Right renal pelvis (tissue), 4 donors: ENCODE measurements around the gene CTSD. TPM values are rescaled to one million over a fixed set of nuclear protein-coding genes. Genes with fewer than 3 reads are reported as not detected.
"Not testable (repeated sequence)": the region's sequence is repeated elsewhere in the genome, so short reads cannot be mapped to it uniquely, and the experiment has no call there.

Experiments
- DNase-seq, 4 donors: peaks; one replicate each; pipeline ENCODE4 v3.0.0-alpha.2; 2013; ENCODE audit warnings: low read depth in 4 of 4, low spot score in 3 of 4, missing footprints in 1 of 4
- polyA plus RNA-seq, 4 donors: library from polyadenylated mRNA; unstranded; fragments of 120-200 nt; gene quantifications; one replicate each; pipeline ENCODE4 v1.2.1, GENCODE V29; 2013; ENCODE audit not compliant: insufficient read length in 4 of 4

CTSD gene
- 100 to 1,000 TPM; 226 to 306 (median 234) TPM for polyA plus RNA-seq

DNA sequence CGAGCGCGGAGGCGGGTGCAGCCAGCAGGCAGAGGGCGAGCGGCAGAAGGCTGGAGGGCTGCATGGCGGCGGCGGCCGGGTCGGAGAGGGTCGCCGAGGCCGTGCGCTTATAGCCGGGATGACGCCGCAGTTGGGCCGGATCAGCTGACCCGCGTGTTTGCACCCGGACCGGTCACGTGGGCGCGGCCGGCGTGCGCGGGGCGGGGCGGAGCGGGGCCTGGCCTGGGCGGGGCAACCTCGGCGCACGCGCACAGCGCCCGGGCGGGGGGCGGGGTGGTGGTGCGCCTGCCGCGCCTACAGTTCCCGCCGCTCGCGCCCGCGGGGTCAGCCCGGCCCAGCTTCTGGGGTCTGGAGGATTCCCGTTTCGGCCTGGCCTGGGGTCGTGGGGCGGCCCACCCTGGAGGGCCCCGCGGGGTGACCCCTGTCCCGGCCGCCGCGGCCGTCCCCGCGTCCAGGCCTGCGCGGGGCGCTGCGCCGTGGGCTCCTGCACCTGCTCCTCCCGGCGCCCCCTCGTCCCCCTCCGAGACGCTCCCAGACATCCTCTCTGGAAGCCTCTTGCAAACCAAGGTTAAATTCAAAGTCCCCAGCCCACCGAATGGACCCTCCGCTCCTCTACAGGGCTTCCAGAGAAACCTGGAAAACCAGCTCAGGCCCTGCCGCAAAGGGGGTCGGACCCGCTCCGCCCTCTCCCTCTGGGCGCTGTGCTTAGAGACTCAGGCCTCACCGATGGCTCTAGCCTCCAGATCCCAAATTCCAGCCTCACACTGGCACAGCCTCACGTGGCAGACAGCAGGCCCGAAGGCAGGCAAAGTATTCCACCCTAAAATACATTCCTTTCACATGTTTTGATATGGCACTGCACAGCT, at the start of gene CTSD:
CTSD (minus strand) TSS at position 132 of the 866 bp plus-strand sequence; CDS start at position 64, 68 bp downstream.
- peak; percentile 52 to 77 (median 58) for DNase-seq

DNA sequence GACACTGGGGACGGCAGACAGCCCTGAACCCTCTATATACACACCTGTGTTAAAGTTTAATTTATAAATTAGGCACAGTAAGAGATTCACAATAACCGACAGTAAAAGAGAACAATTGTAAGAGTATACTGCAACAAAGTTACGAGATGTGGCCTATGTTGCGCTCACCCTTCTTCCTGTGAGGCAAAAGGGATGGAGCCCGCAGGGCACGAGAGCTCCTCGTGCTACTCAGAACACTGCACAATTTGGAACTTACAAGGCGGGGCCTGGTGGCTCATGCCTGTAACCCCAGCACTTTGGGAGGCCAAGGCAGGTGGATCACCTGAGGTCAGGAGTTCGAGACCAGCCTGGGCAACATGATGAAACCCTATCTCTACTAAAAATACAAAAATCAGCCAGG, 49.6 kb upstream of the CTSD start:
- not testable (repeated sequence) for DNase-seq

DNA sequence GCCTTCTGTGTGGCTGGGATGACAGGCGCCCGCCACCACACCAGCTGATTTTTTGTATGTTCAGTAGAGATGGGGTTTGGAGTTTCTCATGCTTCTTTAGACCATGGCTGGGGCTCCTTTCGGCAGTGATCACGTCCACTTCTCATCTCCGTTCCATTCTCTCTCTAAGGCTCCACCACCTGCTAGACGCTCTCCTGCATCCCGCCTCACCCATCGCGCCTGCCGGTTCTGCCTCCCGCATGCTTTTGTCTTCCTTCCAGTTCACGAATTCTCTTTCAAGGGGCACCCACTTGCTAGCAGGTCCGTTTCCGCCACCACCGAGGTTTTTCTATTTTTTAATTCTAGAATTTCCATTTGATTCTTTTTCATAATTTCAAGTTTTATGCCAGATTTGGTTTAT, 49.1 kb upstream of the CTSD start:
- DNase-seq: no peak

DNA sequence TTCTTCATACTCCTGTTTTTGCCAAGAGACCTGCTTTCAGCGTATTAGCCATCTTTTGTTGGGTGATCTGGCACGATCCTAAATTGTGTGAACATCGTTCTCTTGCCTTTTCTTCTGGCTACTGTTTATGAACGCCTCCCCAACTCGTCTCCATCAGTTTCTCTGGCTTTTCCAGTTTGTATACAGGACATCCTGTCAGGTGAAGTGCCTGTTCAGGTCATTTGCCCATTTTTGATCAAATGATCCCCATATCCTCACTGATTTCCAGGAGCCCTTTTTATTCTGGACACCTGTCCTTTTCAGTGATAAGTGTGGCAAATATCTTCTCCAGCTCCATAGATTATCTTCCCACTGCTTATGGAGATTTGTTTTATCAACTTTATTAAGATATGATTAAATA, 48.5 kb upstream of the CTSD start:
- DNase-seq: no peak

DNA sequence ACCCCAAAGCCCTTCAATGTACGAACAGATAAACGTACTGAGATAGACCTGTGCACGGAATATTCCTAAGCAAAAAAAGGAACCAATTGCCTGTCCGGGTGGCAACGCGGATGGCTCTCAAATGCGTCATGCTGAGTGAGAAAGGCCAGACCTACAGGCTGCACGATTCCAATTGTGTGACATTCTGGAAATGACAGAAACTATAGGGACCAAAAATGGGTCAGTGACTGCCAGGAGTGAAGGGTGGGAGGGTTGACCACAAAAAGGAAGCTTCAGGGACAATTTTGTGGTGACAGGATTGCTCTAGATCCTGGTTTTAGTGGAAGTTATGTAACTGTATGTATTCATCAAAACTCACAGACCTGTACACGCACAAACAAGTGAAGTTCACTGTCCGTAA, 47.0 kb upstream of the CTSD start:
- no peak for DNase-seq

DNA sequence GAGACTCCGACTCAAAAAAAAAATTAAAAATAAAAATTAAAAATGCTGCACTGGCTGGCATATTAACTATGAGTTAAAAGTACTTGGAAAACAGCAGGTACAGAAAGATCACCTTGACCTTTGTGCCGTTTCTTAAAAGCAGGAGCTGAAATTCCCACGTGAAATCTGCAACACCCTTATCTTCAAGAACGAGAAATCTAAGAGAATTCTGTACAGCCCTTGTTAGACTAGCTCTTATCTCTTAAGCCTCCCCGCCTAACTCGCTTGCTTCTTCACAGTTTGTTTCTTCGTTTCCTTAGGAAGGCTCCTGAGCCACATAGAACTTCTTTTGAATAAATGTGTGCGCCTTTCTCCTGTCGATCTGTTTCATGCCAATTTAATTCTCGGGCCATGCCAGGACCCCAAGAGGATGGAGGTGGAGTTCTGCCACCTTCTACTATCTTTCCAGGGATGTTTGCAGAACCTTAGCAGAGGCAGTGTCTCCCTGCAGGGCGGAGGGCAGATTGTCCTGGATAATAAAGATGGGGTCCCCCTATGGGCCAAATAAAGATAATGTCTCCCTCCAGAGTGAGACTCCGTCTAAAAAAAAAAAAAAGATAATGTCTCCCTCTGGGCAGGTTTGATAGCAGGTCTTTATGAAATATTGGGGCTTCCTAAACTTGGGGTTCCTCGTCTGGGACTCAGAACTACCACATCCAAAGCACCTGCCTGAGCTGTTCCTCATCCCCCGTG, 43.7 kb upstream of the CTSD start:
- DNase-seq: no peak

DNA sequence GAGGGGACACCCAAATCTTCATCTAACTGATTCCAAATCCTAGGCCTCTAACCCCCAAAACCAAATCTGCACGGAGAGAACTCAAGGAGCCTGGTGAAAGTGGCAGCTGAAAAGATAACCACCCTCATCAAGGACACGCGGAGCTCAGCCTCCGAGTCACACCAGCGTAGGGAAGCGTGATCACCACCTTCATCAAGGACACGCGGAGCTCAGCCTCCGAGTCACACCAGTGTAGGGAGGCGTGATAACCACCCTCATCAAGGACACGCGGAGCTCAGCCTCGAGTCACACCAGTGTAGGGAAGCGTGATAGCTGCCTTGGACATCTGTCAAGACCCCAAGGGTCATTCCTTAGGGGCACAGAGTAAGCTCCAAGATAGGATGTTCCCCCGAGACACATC, 41.8 kb upstream of the CTSD start:
- no peak for DNase-seq

DNA sequence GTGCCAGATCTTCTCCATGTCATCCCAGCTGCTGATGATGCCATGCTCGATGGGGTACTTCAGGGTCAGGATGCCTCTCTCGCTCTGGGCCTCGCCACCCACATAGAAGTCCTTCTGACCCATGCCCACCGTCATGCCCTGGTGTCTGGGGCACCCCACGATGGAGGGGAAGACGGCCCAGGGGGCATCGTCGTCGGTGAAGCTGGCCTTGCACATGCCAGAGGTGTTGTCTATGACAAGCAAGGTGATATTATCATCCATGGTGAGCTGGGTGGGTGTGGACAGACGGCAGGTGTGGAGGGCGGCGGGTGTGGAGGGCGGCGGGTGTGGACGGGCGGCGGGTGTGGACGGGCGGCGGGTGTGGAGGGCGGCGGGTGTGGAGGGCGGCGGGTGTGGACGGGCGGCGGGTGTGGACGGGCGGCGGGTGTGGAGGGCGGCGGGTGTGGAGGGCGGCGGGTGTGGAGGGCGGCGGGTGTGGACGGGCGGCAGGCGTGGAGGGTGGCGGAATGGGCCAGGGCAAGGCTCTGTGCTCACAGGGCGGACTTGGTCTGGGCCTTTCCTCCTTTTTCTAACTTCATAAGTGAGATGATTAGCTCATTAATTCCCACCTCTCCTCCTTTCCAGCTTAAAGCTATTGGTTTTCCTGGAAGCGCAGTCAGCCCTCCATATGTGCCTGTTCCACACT, 40.2 kb upstream of the CTSD start:
- DNase-seq: not testable (repeated sequence)

DNA sequence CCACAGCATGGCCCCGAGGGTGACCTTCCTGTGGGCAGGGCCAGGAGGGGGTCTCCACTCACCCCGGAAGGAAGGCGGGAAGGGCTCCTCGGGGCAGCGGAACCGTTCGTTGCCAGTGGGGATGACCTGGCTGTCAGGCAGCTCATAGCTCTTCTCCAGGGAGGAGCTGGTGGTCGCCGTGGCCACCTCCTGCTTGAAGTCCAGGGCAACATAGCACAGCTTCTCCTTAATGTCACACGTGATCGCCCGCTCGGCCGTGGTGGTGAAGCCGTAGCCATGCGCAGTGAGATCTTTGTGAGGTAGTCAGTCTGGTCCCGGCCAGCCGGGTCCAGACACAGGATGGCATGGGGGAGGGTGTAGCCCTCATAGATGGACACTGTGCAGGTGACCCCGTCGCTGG, 39.5 kb upstream of the CTSD start:
- no peak for DNase-seq

DNA sequence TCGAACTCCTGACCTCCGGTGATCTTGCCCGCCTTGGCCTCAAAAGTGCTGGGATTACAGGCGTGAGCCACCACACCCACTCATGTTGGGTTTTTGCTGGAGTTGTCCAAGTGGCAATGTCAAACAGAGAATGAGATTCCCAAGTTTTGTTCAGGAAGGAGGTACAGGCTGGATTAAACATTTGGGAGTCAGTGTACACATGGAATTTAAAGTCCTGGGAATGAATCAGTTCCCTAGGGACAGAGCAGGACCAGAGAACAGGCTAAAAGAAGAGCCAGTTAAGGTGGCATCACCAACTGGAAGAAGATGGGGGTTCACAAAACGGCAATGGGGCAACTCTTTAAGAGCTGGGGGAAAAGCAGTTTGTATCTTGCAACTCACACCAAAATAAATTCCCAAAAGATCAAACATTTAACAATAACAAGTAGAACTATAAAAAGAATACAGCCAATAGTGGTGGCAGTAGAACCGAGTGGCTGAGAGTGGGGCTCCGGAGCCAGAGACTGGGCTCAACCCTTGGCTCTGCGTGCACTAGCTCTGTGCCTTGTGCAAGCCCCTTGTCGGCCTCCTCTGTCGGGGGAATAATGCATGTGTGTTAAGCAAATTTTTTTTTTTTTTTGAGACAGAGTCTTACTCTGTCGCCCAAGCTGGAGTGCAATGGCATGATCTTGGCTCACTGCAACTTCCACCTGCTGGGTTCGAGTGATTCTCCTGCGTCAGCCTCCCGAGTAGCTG, 33.8 kb upstream of the CTSD start:
- no peak for DNase-seq

DNA sequence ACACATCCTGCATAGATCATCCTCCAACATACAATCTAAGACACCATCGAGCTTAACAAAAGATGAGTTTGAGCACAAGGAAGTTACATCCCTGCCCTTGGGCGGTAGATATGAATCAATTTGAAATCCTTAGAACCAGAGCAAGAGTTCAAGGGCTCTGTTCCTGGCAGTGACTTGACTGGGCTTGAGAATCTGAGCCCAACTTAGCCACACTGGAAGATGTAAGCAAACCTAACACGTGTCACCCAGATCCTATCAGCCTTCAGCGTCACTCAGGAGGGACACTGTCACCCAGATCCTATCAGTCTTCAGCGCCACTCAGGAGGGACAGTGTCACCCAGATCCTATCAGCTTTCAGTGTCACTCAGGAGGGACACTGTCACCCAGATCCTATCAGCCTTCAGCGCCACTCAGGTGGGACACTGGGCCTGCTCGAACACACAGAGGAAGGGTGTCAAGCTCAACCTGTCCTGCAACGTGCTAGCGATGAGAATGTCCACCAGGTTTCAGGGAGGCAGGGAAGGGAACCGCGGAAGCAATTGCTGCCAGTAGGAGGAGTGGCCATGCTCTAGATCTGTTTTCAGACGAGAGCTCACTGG, 32.8 kb upstream of the CTSD start:
- DNase-seq: no peak

DNA sequence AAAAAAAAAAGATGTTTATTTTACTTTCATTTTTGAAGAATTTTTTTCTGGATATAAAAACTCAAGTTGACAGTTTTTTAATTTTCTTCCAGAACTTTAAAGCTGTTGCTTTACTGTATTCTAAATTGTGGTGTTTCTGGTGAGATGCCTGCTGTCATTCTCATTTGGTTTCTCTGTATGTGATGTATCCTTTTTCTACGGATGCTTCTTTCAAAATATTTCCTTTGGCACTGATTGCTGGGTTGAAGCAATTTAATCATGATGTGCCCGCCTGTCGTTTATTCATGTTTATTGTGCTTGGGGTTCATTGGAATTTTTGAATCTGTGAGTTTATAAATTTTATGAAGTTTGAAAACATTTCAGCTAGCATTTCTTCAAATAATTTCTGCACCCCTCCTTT, 29.4 kb upstream of the CTSD start:
- no peak for DNase-seq

DNA sequence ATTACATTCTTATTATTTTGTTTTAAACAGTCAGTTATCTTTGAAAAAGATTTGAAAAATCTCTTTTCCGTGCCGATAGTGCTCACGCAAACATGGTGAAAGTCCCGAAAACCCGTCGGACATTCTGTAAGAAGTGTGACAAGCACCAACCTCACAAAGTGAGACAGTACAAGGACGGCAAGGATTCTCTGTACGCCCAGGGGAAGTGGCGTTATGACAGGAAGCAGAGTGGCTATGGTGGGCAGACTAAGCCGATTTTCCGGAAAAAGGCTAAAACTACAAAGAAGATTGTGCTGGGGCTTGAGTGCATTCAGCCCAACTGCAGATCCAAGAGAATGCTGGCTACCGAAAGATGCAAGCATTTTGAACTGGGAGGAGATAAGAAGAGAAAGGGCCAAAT, 28.7 kb upstream of the CTSD start:
- no peak for DNase-seq

DNA sequence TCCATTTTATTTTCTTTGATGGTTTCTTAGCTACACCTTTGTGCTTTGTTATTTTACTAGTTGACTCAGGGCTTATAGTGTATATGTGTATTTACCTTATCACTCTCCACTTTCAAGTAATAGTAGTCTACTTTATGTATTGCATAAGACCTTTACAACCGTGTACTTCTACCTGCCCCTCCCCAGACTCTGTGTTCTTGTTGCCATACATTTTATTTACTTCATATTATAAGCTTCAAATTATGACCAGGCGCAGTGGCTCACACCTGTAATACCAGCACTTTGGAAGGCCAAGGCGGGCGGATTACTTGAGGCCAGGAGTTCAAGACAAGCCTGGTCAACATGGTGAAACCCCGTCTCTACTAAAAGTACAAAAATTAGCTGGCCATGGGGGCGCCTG, 28.2 kb upstream of the CTSD start:
- DNase-seq: no peak

DNA sequence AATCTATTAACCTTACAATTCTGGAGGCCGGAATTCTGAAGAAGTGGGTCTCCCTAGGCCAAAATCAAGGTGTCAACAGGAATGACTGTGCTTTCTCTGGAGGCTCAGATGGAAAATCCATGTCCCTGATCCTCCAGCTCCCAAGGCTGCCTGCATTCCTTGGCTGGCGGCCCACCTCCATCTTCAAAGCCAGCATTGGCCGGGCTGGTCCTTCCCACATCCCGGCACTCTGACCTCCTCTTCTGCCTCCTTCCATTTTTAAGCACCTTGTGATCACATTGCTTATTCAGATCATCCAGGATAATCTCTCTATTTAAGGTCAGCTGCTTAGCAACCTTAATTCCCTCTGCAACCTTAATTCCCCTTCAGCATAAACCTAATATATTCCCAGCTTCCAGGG, 22.7 kb upstream of the CTSD start:
- no peak for DNase-seq

DNA sequence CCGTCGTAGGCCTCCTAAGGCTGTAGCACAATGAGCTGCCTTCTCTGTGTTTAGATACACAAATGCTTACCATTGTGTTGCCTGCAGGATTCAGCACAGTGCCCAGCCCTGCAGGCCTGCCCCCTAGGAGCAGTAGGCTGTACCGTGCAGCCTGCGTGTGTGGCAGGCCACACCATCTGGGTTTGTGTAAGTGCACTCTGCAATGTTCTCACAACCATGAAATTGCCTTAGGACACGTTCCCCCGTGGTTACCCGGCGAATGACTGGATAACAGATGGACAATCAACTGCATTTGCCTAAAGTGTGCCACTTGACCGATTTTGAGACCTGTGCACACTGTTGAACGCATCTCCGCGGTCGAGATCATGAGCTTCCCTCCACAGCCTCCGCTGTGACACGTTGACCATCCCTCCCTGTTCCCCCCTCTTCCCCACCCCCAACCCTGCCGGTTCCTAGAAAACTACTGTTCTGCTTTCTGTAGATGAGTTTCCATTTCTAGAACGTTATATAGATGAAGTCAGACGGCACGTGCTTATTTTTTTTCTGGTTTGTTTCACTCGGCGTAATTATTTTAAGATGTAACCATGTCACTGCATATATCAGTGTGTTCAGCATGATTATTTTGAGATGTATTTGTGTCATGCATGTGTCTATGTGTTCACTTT, 22.2 kb upstream of the CTSD start:
- DNase-seq: no peak

DNA sequence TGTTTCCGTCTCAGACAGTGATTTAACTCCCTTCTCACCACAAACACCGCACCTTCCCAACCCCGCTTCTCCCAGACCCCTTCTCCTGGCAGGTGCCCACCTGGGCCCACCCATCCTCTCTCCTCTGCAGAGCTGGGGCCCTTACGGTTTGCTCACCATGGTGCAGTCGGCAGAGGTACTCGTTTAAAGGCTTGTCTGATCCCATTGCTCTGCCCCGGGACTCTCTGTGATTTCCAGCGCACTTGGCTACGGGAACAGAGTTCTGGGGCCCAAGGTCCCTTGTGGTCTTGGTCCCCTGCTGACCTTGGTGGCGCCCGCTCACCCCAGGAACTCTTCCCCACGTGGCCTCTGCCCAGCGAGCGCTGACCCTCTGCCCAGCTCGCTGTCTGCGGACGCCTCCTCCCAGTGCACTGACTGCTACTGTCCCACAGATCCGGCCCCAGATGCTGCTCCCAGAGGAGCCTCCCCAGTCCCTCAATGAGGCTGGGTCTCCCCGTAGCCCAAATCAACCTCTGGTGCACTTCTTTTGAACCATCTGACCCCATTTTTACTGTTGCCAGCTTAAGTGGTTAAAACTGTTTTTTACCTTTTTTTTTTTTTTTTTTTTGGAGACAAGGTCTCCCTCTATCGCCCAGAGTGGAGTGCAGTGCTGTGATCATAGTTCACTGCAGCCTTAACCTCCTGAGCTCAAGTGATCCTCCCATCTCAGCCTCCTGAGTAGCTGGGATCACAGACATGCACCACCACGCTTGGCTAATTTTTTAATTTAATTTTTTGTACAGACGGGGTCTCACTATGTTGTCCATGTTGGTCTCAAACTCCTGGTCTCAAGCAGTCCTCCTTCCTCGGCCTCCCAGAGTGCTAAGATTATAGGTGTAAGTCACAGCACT, 21.3 kb upstream of the CTSD start:
- no peak for DNase-seq

DNA sequence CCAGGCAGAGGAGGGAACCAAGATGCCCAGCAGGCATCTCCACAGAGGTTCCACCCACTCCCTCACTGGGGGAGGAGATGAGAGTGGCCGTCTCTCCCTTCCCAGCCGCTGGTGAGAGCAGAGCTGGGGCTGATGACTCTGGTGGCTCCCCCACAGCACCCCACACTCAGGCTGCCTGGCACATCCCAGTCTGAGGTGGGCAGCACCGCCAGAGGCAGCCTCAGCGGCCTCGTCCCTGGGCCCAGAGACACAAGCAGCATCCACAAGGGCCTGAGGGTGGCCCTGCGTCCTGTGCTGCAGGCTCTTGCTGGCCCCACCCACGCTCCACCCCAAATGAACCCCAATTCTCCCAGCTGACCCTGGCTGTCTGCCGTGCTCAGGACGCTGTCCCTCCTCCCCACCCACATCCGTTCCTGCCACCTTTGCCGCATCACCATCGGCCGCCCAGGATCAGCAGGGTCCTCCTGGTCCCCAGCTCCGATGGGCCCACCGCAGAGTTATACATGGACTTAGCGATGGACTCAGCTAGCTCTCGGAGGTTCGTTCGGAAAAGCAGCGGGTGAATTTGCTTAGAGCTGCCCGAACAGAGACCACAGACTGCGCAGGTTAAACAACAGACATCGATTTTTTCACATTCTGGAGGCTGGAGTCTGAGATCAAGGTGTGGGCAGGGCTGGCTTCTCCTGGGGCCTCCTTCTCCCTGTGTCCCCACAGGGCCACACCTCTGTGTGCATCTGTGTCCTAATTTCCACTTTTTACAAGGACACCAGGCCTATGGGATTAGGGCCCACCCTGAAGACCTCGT, 20.2 kb upstream of the CTSD start:
- no peak for DNase-seq
